Large intestine (tissue), 3 donors: ENCODE results near the gene BCAS1. TPM values are rescaled to one million over a fixed set of nuclear protein-coding genes. Genes with fewer than 3 reads are reported as not detected.
A peak's percentile ranks its signal among the peaks of the same experiment; 100 is the strongest.

Experiments
- DNase-seq, 2 donors: peaks; one replicate each; pipeline versions ENCODE4 v3.0.0 to v3.0.0-alpha.2; 2013
- H3K27ac ChIP-seq: one replicate; pipeline ENCODE4 v1.5.1; 2013; ENCODE audit warnings: low read length
- H3K27me3 ChIP-seq: 2 replicates; pipeline ENCODE4 v1.6.1; 2013; ENCODE audit warnings: low read length; ENCODE audit not compliant: control insufficient read depth, insufficient read depth
- H3K36me3 ChIP-seq: 2 replicates; pipeline ENCODE4 v1.6.1; 2013; ENCODE audit warnings: low read length; ENCODE audit not compliant: control insufficient read depth, insufficient read depth
- H3K4me1 ChIP-seq: one replicate; pipeline ENCODE4 v1.6.1; 2013; ENCODE audit warnings: low read length; ENCODE audit not compliant: control insufficient read depth, insufficient read depth
- H3K4me3 ChIP-seq: one replicate; pipeline ENCODE4 v1.5.1; 2013; ENCODE audit warnings: low read length
- H3K9me3 ChIP-seq: one replicate; pipeline ENCODE4 v1.6.1; 2013; ENCODE audit warnings: mild to moderate bottlenecking, low read depth, low read length, moderate library complexity; ENCODE audit not compliant: control insufficient read depth
- WGBS: methylation state at CpG from one replicate; pipeline ENCODE4 v1.1.5; 2013; ENCODE audit warnings: low lambda C conversion rate; ENCODE audit not compliant: insufficient coverage; 5-methylcytosine and 5-hydroxymethylcytosine counted together
- polyA plus RNA-seq: library from polyadenylated mRNA; unstranded; fragments of 120-200 nt; gene quantifications from one replicate; pipeline ENCODE4 v1.2.1, GENCODE V29; 2013

Gene BCAS1
- polyA plus RNA-seq, 1 donor, result 29.2 TPM

- Histone ChIP-seq H3K27ac (no peak overlapping the region), H3K27me3 (no peaks in the 10 kb centered on the region), H3K9me3 (no peaks in the 10 kb centered on the region), H3K4me1 (peaks cover 16% of the 10 kb centered on the region), H3K36me3 (no peaks in the 10 kb centered on the region), H3K4me3 (no peak overlapping the region)
- no CpG with 5 or more reads among the region's 11 CpGs for WGBS
- DNase-seq, result no peak
Measured at GRCh38 chr20:54063992-54064676, 6.3 kb downstream of the BCAS1 start.

DNA sequence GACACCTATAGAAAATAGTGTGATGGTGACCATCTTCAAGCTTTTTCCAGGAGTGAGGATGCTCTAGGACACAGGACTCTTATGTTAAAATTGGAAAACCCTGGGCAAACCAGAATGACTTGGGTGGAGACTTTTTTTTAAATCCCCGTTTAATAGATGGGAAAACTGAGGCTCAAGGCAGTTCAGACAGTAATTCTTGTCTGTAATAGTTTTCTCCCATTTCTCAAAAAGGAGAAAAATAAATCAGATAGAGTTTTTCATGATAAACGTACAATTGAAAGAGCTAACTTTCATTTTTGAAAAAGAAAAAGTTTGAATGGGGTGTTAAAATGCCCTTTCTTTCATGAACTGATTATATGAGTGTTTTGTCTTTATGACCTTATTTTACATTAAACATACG lies 6.8 kb downstream of the BCAS1 start:
- no peak for DNase-seq
- 100% methylated on average over 1 of the region's 3 CpGs for WGBS
- Histone ChIP-seq H3K36me3 (no peaks in the 10 kb centered on the region), H3K27me3 (no peaks in the 10 kb centered on the region), H3K27ac (no peak overlapping the region), H3K4me3 (no peak overlapping the region), H3K9me3 (no peaks in the 10 kb centered on the region), H3K4me1 (peaks cover 16% of the 10 kb centered on the region)

GRCh38 chr20:54062812-54063280 lies 7.5 kb downstream of the BCAS1 start:
- H3K9me3 ChIP-seq, result no peaks in the 10 kb centered on the region
- WGBS, result 17% methylated on average over 1 of the region's 4 CpGs
- DNase-seq, result peak in 1 of 2 donors; percentile 41
- H3K27me3 ChIP-seq, result no peaks in the 10 kb centered on the region
- no peak overlapping the region for H3K4me3 ChIP-seq
- H3K27ac ChIP-seq, result no peak overlapping the region
- peaks cover 13% of the 10 kb centered on the region for H3K4me1 ChIP-seq
- no peaks in the 10 kb centered on the region for H3K36me3 ChIP-seq

DNA sequence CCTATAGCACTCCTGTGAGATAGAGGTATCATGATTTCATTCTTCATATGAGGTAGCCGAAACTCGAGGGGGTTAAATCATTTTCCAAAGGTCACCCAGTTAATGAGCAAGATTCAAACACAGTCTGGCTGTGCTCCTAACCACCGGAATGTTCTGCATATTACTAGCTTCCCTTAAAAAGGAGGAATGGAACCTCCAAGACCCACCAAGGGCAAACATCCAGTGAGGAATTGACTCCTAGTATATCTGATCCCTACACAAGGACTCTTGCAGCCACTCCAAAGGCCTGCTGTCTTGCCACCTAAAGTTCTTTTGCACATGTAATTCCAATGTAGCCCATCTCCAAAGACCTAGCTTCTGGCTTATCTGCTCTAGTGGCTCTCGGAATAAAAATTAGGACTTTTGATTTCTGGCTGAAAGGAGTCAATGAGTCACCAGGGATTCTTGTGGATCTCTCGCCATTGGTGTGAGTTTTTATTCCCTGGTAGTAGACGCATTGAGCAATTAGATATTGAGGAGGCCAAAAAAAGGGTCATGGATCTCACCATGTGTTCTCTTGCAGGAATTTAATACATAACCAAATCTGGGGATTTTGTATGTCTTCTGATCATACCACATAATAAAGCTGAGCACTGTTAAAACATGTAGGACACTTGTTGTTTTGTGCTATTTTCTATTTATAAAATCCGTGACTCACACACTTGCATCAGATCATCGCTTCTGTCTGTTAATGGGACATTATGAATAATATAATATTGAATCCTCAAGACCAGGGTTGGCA lies 9.1 kb downstream of the BCAS1 start:
- no peak overlapping the region for H3K4me3 ChIP-seq
- no peaks in the 10 kb centered on the region for H3K27me3 ChIP-seq
- no peak for DNase-seq
- no peaks in the 10 kb centered on the region for H3K9me3 ChIP-seq
- H3K36me3 ChIP-seq, result no peaks in the 10 kb centered on the region
- no peak overlapping the region for H3K27ac ChIP-seq
- peaks cover 4% of the 10 kb centered on the region for H3K4me1 ChIP-seq
- WGBS, result no CpG with 5 or more reads among the region's 8 CpGs

DNA sequence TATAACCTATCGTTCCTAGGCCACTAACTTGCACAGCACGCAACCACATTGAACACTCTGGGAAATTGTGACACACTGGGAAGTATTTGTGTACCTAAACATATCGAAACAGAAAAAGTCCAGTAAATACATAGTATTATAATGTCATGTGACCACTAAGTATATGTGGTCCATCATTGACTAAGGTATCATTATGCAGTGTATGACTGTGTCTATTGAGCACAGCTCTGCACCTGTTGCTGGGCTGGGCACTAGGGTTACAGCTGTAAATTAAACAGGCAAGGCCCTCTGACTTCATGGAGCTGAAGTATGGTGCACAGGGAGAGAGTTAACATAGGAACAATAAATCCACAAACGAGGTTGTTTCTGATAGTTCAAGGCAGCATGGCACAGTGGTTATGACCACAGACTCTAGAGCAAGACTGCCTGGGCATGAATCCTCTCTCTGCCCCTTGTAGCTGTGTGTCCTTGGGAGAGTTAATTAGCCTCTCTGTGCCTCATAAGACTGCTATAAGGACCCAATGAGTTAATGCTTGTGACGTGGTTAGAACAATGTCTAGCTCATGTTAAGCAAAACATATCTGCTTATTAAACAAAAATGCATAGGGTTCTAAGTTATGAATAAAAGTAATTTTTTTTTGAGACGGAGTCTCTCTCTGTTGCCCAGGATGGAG lies 10.6 kb downstream of the BCAS1 start:
- DNase-seq, result peak in 1 of 2 donors; percentile 17
- Histone ChIP-seq H3K27ac (no peak overlapping the region), H3K9me3 (no peaks in the 10 kb centered on the region), H3K27me3 (no peaks in the 10 kb centered on the region), H3K4me3 (no peak overlapping the region), H3K36me3 (no peaks in the 10 kb centered on the region), H3K4me1 (no peaks in the 10 kb centered on the region)
- 83% methylated on average over 2 of the region's 6 CpGs for WGBS

DNA sequence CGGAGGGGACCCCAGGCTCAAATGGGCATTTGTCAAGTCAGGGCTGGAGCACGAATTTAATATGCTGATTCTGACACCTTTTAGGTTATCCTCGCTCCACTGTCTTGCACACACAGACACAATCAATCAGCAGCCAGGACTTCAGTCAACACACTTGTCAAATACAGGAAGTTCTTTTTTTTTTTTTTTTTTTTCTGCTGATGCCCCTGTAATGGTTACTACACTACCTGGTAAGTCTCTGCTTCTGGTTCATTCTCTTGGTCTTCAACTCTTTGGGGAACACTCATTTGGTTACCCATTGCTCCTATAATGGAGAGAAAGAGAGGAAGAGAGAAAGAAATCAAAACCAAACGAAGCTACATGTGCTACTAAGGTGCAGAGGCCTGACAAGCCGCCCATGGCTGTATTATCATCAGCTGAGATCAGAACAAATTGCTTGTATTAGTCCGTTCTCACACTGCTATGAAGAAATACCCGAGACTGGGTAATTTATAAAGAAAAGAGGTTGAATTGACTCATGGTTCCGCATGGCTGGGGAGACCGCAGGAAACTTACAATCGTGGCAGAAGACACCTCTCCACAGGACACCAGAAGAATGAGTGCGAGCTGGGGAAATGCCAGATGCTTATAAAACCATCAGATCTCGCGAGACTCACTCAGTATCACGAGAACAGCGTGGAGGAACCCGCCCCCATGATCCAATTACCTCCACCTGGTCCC lies 11.8 kb downstream of the BCAS1 start:
- H3K4me1 ChIP-seq, result no peaks in the 10 kb centered on the region
- no peaks in the 10 kb centered on the region for H3K9me3 ChIP-seq
- H3K36me3 ChIP-seq, result no peaks in the 10 kb centered on the region
- H3K4me3 ChIP-seq, result no peak overlapping the region
- H3K27me3 ChIP-seq, result no peaks in the 10 kb centered on the region
- 52% methylated on average over 2 of the region's 16 CpGs for WGBS
- H3K27ac ChIP-seq, result no peak overlapping the region
- no peak for DNase-seq

DNA sequence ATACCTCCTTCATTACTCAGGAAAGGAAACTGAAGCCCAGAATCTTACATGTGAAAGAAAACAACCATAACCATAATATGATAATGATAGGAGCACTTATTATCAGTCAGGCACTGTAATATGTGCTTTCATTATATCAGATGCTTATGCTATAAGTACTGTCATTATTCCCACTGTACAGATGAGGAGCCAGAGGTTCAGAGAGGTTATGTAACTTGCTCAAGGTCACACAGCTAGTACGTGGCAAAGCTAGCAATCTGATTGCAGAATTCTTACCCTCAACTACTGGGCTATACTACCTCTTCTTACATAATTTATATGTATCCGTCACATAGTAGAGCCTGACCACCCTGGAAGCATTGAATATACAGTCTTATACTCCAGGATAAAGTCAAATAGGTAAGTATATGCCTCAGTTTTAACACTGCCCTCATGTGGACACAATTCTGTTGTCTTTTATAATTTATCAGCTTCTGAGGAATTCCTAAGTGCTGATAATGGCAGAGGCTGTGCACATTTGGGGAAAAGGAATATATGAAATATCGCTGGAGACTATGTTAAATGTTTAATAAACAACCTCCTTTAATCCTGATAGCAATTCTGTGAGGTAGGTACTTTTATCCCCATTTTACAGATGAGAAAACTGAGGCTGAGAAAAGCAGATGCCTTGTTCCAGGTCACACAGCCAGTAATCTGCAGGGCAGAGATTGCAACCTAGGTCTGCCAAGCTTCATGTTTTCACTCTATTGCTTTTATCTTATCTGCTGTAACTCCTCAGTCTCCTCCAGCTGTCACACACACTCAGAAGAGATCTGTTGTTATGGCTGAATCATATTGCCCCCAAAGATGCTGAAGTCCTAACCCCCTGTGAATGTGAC lies 13.4 kb downstream of the BCAS1 start:
- H3K27ac ChIP-seq, result no peak overlapping the region
- no peak overlapping the region for H3K4me3 ChIP-seq
- DNase-seq, result no peak
- no peaks in the 10 kb centered on the region for H3K9me3 ChIP-seq
- no peaks in the 10 kb centered on the region for H3K36me3 ChIP-seq
- WGBS, result 95% methylated on average over 2 of the region's 3 CpGs
- no peaks in the 10 kb centered on the region for H3K27me3 ChIP-seq
- no peaks in the 10 kb centered on the region for H3K4me1 ChIP-seq

DNA sequence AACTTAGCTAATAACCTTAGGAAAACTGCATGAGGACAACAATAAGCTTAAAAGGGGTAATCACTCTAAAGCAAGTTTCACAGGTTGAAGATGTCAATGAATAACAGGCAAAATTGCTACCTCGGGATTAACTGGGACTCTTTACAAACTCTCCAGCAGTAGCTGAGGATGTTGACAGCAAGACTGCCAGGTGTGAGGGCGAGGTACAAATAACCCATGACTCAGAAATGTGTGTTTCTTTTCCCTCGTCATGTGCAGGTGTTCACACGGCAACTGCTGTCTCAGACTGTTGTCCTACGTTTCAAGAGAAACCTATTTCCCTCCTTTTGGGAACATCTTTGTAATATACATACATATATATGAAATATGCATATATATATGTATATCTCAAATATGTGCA lies 15.9 kb downstream of the BCAS1 start:
- Histone ChIP-seq H3K4me1 (no peaks in the 10 kb centered on the region), H3K27me3 (no peaks in the 10 kb centered on the region), H3K9me3 (no peaks in the 10 kb centered on the region), H3K27ac (no peak overlapping the region), H3K36me3 (no peaks in the 10 kb centered on the region), H3K4me3 (no peak overlapping the region)
- no CpG with 5 or more reads among the region's 5 CpGs for WGBS
- DNase-seq, result peak; percentile 81 to 88

- Histone ChIP-seq H3K4me3 (no peak overlapping the region), H3K4me1 (no peaks in the 10 kb centered on the region), H3K27me3 (no peaks in the 10 kb centered on the region), H3K27ac (no peak overlapping the region), H3K36me3 (no peaks in the 10 kb centered on the region), H3K9me3 (no peaks in the 10 kb centered on the region)
- 71% methylated on average over 1 of the region's 2 CpGs for WGBS
- DNase-seq, result no peak
Measured at GRCh38 chr20:54051068-54051467, 19.3 kb downstream of the BCAS1 start.
